Neural progenitor cell (in vitro differentiated cells): ENCODE measurements around the gene CCDC91. TPM values are rescaled to one million over a fixed set of nuclear protein-coding genes. Genes with fewer than 3 reads are reported as not detected.
A peak's percentile ranks its signal among the peaks of the same experiment; 100 is the strongest.

Experiments used
- DNase-seq: peaks from one replicate; pipeline ENCODE4 v3.0.0-alpha.2; 2016; ENCODE audit warnings: low spot score
- H2AFZ ChIP-seq: fragments of 200-600 bp; sonication (generic); replicated peaks from 2 replicates; pipeline ENCODE4 v1.6.1; 2016; ENCODE audit warnings: antibody characterized with exemption
- H3F3A ChIP-seq: fragments of 200-600 bp; sonication (generic); 2 replicates; pipeline ENCODE4 v1.6.1; 2016; ENCODE audit warnings: antibody characterized with exemption, low read depth
- H3K27ac ChIP-seq: fragments of 200-600 bp; sonication (generic); 2 replicates; pipeline ENCODE4 v1.5.1; 2016; ENCODE audit warnings: mild to moderate bottlenecking
- H3K27me3 ChIP-seq: fragments of 200-600 bp; sonication (generic); 2 replicates; pipeline ENCODE4 v1.6.1; 2016; ENCODE audit warnings: mild to moderate bottlenecking, moderate library complexity
- H3K36me3 ChIP-seq: fragments of 200-600 bp; sonication (generic); 2 replicates; pipeline ENCODE4 v1.5.1; 2016
- H3K4me1 ChIP-seq: fragments of 200-600 bp; sonication (generic); 2 replicates; pipeline ENCODE4 v1.6.1; 2016; ENCODE audit warnings: mixed run types
- H3K4me2 ChIP-seq: fragments of 200-600 bp; sonication (generic); 2 replicates; pipeline ENCODE4 v1.6.1; 2016
- H3K4me3 ChIP-seq: fragments of 200-600 bp; sonication (generic); 2 replicates; pipeline ENCODE4 v1.5.1; 2016
- H3K79me2 ChIP-seq: fragments of 200-600 bp; sonication (generic); 2 replicates; pipeline ENCODE4 v1.6.1; 2016; ENCODE audit warnings: low read depth
- H3K9ac ChIP-seq: fragments of 200-600 bp; sonication (generic); 2 replicates; pipeline ENCODE4 v1.6.1; 2016
- H3K9me3 ChIP-seq: fragments of 200-600 bp; sonication (generic); 2 replicates; pipeline ENCODE4 v1.5.1; 2016; ENCODE audit warnings: low read depth
- H4K20me1 ChIP-seq: fragments of 200-600 bp; sonication (generic); 2 replicates; pipeline ENCODE4 v1.6.1; 2016; ENCODE audit warnings: low read depth
- H3K27ac Mint-ChIP-seq: 3 replicates; pipeline ENCODE4 v1.8.0; 2021; ENCODE audit warnings: mixed read lengths
- H3K27me3 Mint-ChIP-seq: 2 replicates; pipeline ENCODE4 v1.8.0; 2022; ENCODE audit warnings: low read depth, mild to moderate bottlenecking, inconsistent platforms, moderate library complexity, mixed read lengths; ENCODE audit not compliant: insufficient read depth
- H3K36me3 Mint-ChIP-seq: 3 replicates; pipeline ENCODE4 v1.8.0; 2021; ENCODE audit warnings: mixed read lengths
- H3K4me1 Mint-ChIP-seq: 3 replicates; pipeline ENCODE4 v1.8.0; 2021; ENCODE audit warnings: mixed read lengths
- H3K4me3 Mint-ChIP-seq: 3 replicates; pipeline ENCODE4 v1.8.0; 2021; ENCODE audit warnings: mild to moderate bottlenecking, moderate library complexity, mixed read lengths
- H3K9me3 Mint-ChIP-seq: 3 replicates; pipeline ENCODE4 v1.8.0; 2020; ENCODE audit warnings: mixed read lengths
- CTCF ChIP-seq: fragments of 200-600 bp; sonication (generic); IDR thresholded peaks from 2 replicates; pipeline ENCODE4 v1.5.1; 2017; ENCODE audit warnings: antibody characterized with exemption, mild to moderate bottlenecking
- EZH2 ChIP-seq: fragments of 200-600 bp; sonication (generic); IDR thresholded peaks from 2 replicates; pipeline ENCODE4 v1.6.1; 2017; ENCODE audit warnings: antibody characterized with exemption, mild to moderate bottlenecking, moderate library complexity
- EZH2phosphoT487 ChIP-seq: fragments of 200-600 bp; sonication (generic); IDR thresholded peaks from 2 replicates; pipeline ENCODE4 v1.6.1; 2017; ENCODE audit warnings: antibody characterized with exemption
- total RNA-seq: library from RNA; depleted of rRNA; stranded (reverse); fragments of >200 nt; gene quantifications from 2 replicates; pipeline ENCODE4 v1.2.3, GENCODE V29; 2015; ENCODE audit warnings: low replicate concordance

Gene CCDC91
- total RNA-seq, 1 donor from 2014 or later: 35.8 TPM

- Histone ChIP-seq H4K20me1 (no peaks in the 10 kb centered on the region), H2AFZ (no peak overlapping the region), H3F3A (no peaks in the 10 kb centered on the region), H3K4me2 (no peak overlapping the region), H3K36me3 (no peaks in the 10 kb centered on the region), H3K27ac (no peak overlapping the region), H3K4me3 (no peak overlapping the region), H3K9me3 (no peaks in the 10 kb centered on the region), H3K9ac (no peak overlapping the region), H3K27me3 (no peaks in the 10 kb centered on the region), H3K79me2 (peaks cover 12% of the 10 kb centered on the region), H3K4me1 (no peaks in the 10 kb centered on the region)
- H3K36me3 Mint-ChIP-seq: no peaks in the 10 kb centered on the region
- no peaks in the 10 kb centered on the region for H3K27me3 Mint-ChIP-seq
- H3K9me3 Mint-ChIP-seq: no peaks in the 10 kb centered on the region
- no peak overlapping the region for H3K27ac Mint-ChIP-seq
- H3K4me1 Mint-ChIP-seq: no peaks in the 10 kb centered on the region
- DNase-seq: no peak
- TF ChIP-seq EZH2 (no peak), CTCF (no peak), EZH2phosphoT487 (no peak)
- H3K4me3 Mint-ChIP-seq: no peak overlapping the region
Measured at GRCh38 chr12:28235015-28235414, 44.8 kb downstream of the CCDC91 start.

- Mint-ChIP-seq H3K9me3 (no peaks in the 10 kb centered on the region), H3K27me3 (no peaks in the 10 kb centered on the region), H3K4me3 (no peak overlapping the region), H3K36me3 (no peaks in the 10 kb centered on the region), H3K4me1 (no peaks in the 10 kb centered on the region), H3K27ac (no peak overlapping the region)
- H3K79me2 ChIP-seq: peaks cover 6% of the 10 kb centered on the region
- H3K36me3 ChIP-seq: no peaks in the 10 kb centered on the region
- H3K4me1 ChIP-seq: no peaks in the 10 kb centered on the region
- H3K9me3 ChIP-seq: no peaks in the 10 kb centered on the region
- DNase-seq: no peak
- TF ChIP-seq EZH2: no peak
- no peak for TF ChIP-seq CTCF
- no peak for TF ChIP-seq EZH2phosphoT487
- H2AFZ ChIP-seq: no peak overlapping the region
- no peak overlapping the region for H3K4me2 ChIP-seq
- no peaks in the 10 kb centered on the region for H3F3A ChIP-seq
- H4K20me1 ChIP-seq: no peaks in the 10 kb centered on the region
- H3K27me3 ChIP-seq: no peaks in the 10 kb centered on the region
- H3K4me3 ChIP-seq: no peak overlapping the region
- H3K9ac ChIP-seq: no peak overlapping the region
- H3K27ac ChIP-seq: no peak overlapping the region
Measured at GRCh38 chr12:28235985-28236384, 45.7 kb downstream of the CCDC91 start.

GRCh38 chr12:28237423-28237822, 47.2 kb downstream of the CCDC91 start:
- Mint-ChIP-seq H3K36me3 (no peaks in the 10 kb centered on the region), H3K4me3 (no peak overlapping the region), H3K9me3 (no peaks in the 10 kb centered on the region), H3K4me1 (no peaks in the 10 kb centered on the region), H3K27ac (no peak overlapping the region), H3K27me3 (no peaks in the 10 kb centered on the region)
- Histone ChIP-seq H3K36me3 (no peaks in the 10 kb centered on the region), H3K27me3 (no peaks in the 10 kb centered on the region), H3K79me2 (peaks cover 10% of the 10 kb centered on the region), H3K9ac (no peak overlapping the region), H2AFZ (no peak overlapping the region), H3K4me3 (no peak overlapping the region), H3F3A (no peaks in the 10 kb centered on the region), H3K4me1 (no peaks in the 10 kb centered on the region), H3K9me3 (no peaks in the 10 kb centered on the region), H4K20me1 (no peaks in the 10 kb centered on the region), H3K27ac (no peak overlapping the region), H3K4me2 (no peak overlapping the region)
- DNase-seq: no peak
- peak; percentile 30 for TF ChIP-seq CTCF
- no peak for TF ChIP-seq EZH2

- Histone ChIP-seq H4K20me1 (no peaks in the 10 kb centered on the region), H3K27ac (no peak overlapping the region), H3K79me2 (peaks cover 4% of the 10 kb centered on the region), H3K4me1 (no peaks in the 10 kb centered on the region), H3K4me2 (no peak overlapping the region), H3K9me3 (no peaks in the 10 kb centered on the region), H3F3A (no peaks in the 10 kb centered on the region), H3K27me3 (no peaks in the 10 kb centered on the region), H3K36me3 (no peaks in the 10 kb centered on the region), H3K9ac (no peak overlapping the region), H3K4me3 (no peak overlapping the region), H2AFZ (no peak overlapping the region)
- TF ChIP-seq CTCF: no peak
- TF ChIP-seq EZH2: no peak
- TF ChIP-seq EZH2phosphoT487: no peak
- no peaks in the 10 kb centered on the region for H3K36me3 Mint-ChIP-seq
- H3K4me3 Mint-ChIP-seq: no peak overlapping the region
- DNase-seq: no peak
- H3K9me3 Mint-ChIP-seq: no peaks in the 10 kb centered on the region
- no peak overlapping the region for H3K27ac Mint-ChIP-seq
- H3K27me3 Mint-ChIP-seq: no peaks in the 10 kb centered on the region
- H3K4me1 Mint-ChIP-seq: no peaks in the 10 kb centered on the region
Measured at GRCh38 chr12:28239918-28240317, 49.7 kb downstream of the CCDC91 start.
